GM12878 (cell line): ENCODE data around the gene ROBO1. TPM values are rescaled to one million over a fixed set of nuclear protein-coding genes. Genes with fewer than 3 reads are reported as not detected.

Experiments used
- ATAC-seq: fragments of 200-7000 bp; cut with Tn5 transposase; 3 replicates; pipeline ENCODE4 v1.9.1; 2020; ENCODE audit warnings: mild to moderate bottlenecking, moderate library complexity
- BruUV-seq: library from RNA; stranded (reverse); fragments of 400-500 nt; replicated peaks from 2 replicates; lab custom pipeline; 2021; lab: Mats Ljungman, UMichigan
- CTCF ChIA-PET: fragments of 300-600 bp; sonication (Branson Sonifier 250); formaldehyde crosslinking; extraction: SDS; loops from one replicate; lab custom pipeline; 2021; ENCODE audit warnings: inconsistent platforms; lab: Yijun Ruan, JAX
- POLR2A ChIA-PET: fragments of 350-600 bp; formaldehyde crosslinking; extraction: SDS; loops from one replicate; lab custom pipeline; 2021; ENCODE audit warnings: inconsistent platforms; lab: Charles Lee
- RAD21 ChIA-PET: fragments of 300-600 bp; sonication (Branson Sonifier 250); formaldehyde crosslinking; loops from one replicate; lab custom pipeline; 2023; ENCODE audit warnings: antibody characterized with exemption; ENCODE audit not compliant: unreplicated experiment; lab: Charles Lee
- SMC1A ChIA-PET: fragments of 300-600 bp; sonication (Branson Sonifier 250); formaldehyde crosslinking; loops from one replicate; lab custom pipeline; 2023; ENCODE audit not compliant: unreplicated experiment, uncharacterized antibody; lab: Charles Lee
- DNase-seq: peaks from one replicate; pipeline ENCODE4 v3.0.0-alpha.2; 2011; ENCODE audit warnings: low read depth, low spot score
- FAIRE-seq: peaks from 3 replicates; lab custom pipeline; 2011; peaks lifted over from hg19 to GRCh38; lab: Jason Lieb, UNC
- H2AFZ ChIP-seq: 2 replicates; pipeline ENCODE4 v1.6.0; 2011; ENCODE audit warnings: low read depth, low read length, control low read depth; ENCODE audit not compliant: control insufficient read depth
- H3K27ac ChIP-seq: 2 replicates; pipeline ENCODE4 v1.5.1; 2011; ENCODE audit warnings: control low read depth; ENCODE audit not compliant: control insufficient read depth, insufficient read depth
- H3K27me3 ChIP-seq, 2 experiments: replicated peaks in 1 of 2; 2 replicates each; pipeline versions ENCODE4 v1.6.0 to v1.6.1; 2011; ENCODE audit warnings: low read length in 1 of 2; ENCODE audit not compliant: control insufficient read depth in 2 of 2, insufficient read depth in 2 of 2
- H3K36me3 ChIP-seq, 2 experiments: 2 replicates each; pipeline ENCODE4 v1.5.1; 2011; ENCODE audit warnings: low read length in 1 of 2; ENCODE audit not compliant: control insufficient read depth in 2 of 2, insufficient read depth in 2 of 2
- H3K4me1 ChIP-seq: 2 replicates; pipeline ENCODE4 v1.6.1; 2011; ENCODE audit warnings: mild to moderate bottlenecking, low read length, moderate library complexity, mixed read lengths; ENCODE audit not compliant: control insufficient read depth, insufficient read depth
- H3K4me2 ChIP-seq: 2 replicates; pipeline ENCODE4 v1.6.0; 2011; ENCODE audit warnings: control low read depth; ENCODE audit not compliant: control insufficient read depth, insufficient read depth
- H3K4me3 ChIP-seq: fragments of 200-600 bp; sonication (generic); 2 replicates; pipeline ENCODE4 v1.5.1; 2016
- H3K79me2 ChIP-seq: 2 replicates; pipeline ENCODE4 v1.6.0; 2011; ENCODE audit warnings: low read length; ENCODE audit not compliant: control insufficient read depth, insufficient read depth
- H3K9ac ChIP-seq: 2 replicates; pipeline ENCODE4 v1.8.0; 2011; ENCODE audit warnings: low read length, control low read depth, mixed read lengths; ENCODE audit not compliant: control insufficient read depth, insufficient read depth
- H3K9me3 ChIP-seq: replicated peaks from 3 replicates; pipeline ENCODE4 v1.5.1; 2011; ENCODE audit warnings: mild to moderate bottlenecking, low read length; ENCODE audit not compliant: control insufficient read depth, insufficient read depth
- H4K20me1 ChIP-seq: 2 replicates; pipeline ENCODE4 v1.6.0; 2011; ENCODE audit not compliant: control insufficient read depth, insufficient read depth
- BHLHE40 ChIP-seq, 2 experiments: fragments of 450-650 bp in 1 of 2; IDR thresholded peaks; 2 replicates each; pipeline ENCODE4 v1.6.1; 2011 to 2017; ENCODE audit warnings: low read depth in 2 of 2, borderline replicate concordance in 1 of 2, improper control_type of control experiment in 1 of 2, low read length in 1 of 2, mild to moderate bottlenecking in 1 of 2
- BRCA1 ChIP-seq: IDR thresholded peaks from 2 replicates; pipeline ENCODE4 v1.6.1; 2011; ENCODE audit warnings: low read depth, low read length, improper control_type of control experiment
- CREB1 ChIP-seq: IDR thresholded peaks from 2 replicates; pipeline ENCODE4 v1.6.1; 2012; ENCODE audit warnings: low read depth, mild to moderate bottlenecking, inconsistent platforms
- ETV6 ChIP-seq, 2 experiments: fragments of 450-650 bp in 1 of 2; IDR thresholded peaks in 1 of 2; conservative IDR thresholded peaks in 1 of 2; 2 replicates each; pipeline ENCODE4 v1.6.1; 2014; ENCODE audit warnings: antibody characterized with exemption in 1 of 2, borderline replicate concordance in 1 of 2, low read depth in 1 of 2, mild to moderate bottlenecking in 1 of 2, moderate library complexity in 1 of 2
- NFYA ChIP-seq: IDR thresholded peaks from 2 replicates; pipeline ENCODE4 v1.6.1; 2011; ENCODE audit warnings: low read depth, mild to moderate bottlenecking, low read length, improper control_type of control experiment, borderline replicate concordance
- NR2F1 ChIP-seq: fragments of 450-650 bp; conservative IDR thresholded peaks from 2 replicates; pipeline ENCODE4 v1.6.1; 2017; ENCODE audit warnings: mild to moderate bottlenecking
- POLR2AphosphoS5 ChIP-seq: IDR thresholded peaks from 2 replicates; pipeline ENCODE4 v1.6.1; 2011; ENCODE audit warnings: mild to moderate bottlenecking, low read length, inconsistent platforms
- RELB ChIP-seq: fragments of 450-650 bp; IDR thresholded peaks from 2 replicates; pipeline ENCODE4 v1.6.1; 2017; ENCODE audit warnings: low read depth, mild to moderate bottlenecking, moderate library complexity
- SUPT20H ChIP-seq: IDR thresholded peaks from 2 replicates; pipeline ENCODE4 v1.6.1; 2011; ENCODE audit warnings: low read depth, mild to moderate bottlenecking, low read length, moderate library complexity, borderline replicate concordance; ENCODE audit not compliant: control insufficient read depth
- TCF12 ChIP-seq: IDR thresholded peaks from 2 replicates; pipeline ENCODE4 v1.6.1; 2011; ENCODE audit warnings: low read depth, mild to moderate bottlenecking, low read length
- WGBS: methylation state at CpG from one replicate; pipeline ENCODE4 v1.1.6; 2016; ENCODE audit warnings: low lambda C conversion rate; ENCODE audit not compliant: insufficient replicate concordance, insufficient coverage; ENCODE audit errors: missing lambda C conversion rate; 5-methylcytosine and 5-hydroxymethylcytosine counted together
- in situ Hi-C: fragments of 300-500 bp; cut with MboI; formaldehyde crosslinking; loops from 9 replicates; pipeline ENCODE4 v1.14.3; 2018; ENCODE audit warnings: mixed read lengths
- intact Hi-C: fragments of 100-400 bp; cut with micrococcal nuclease; formaldehyde crosslinking; loops from one replicate; pipeline ENCODE4 v1.14.2; 2022; ENCODE audit not compliant: unreplicated experiment
- polyA plus RNA-seq, 11 experiments: library from polyadenylated mRNA; depleted of rRNA in 4 of 11; unstranded in 6 of 11; stranded (reverse) in 5 of 11; fragments of >200 nt; fragmentation: Nextera tagmentation in 4 of 11; fragmentation: Illumina TruSeq in 1 of 11; extraction: Ambion mirVana in 4 of 11; extraction: Trizol in 1 of 11; gene quantifications; 1 replicate in 1 of 11; 2 replicates in 10 of 11; pipeline versions ENCODE4 v1.2.1 to v1.2.3, GENCODE V29; 2011 to 2016; ENCODE audit warnings: inconsistent platforms in 2 of 11, missing spikeins in 2 of 11, low read depth in 1 of 11
- total RNA-seq, 4 experiments: library from RNA; depleted of rRNA in 3 of 4; stranded (reverse); fragments of >200 nt in 3 of 4; fragmentation: Illumina TruSeq in 1 of 4; extraction: Trizol in 1 of 4; gene quantifications; 2 replicates each; pipeline versions ENCODE4 v1.2.1 to v1.2.3, GENCODE V29; 2013 to 2021
- TF ChIP-seq, protein P1 (sequence below): IDR thresholded peaks from 2 replicates; pipeline ENCODE4 v1.6.1; 2011; ENCODE audit warnings: borderline replicate concordance, low read depth, mild to moderate bottlenecking, moderate library complexity, low read length; ENCODE audit not compliant: insufficient read depth, poor library complexity, severe bottlenecking
- TF ChIP-seq, protein P2 (sequence below): fragments of 450-650 bp; IDR thresholded peaks from 2 replicates; pipeline ENCODE4 v1.6.1; 2017; ENCODE audit warnings: mild to moderate bottlenecking, moderate library complexity
- TF ChIP-seq, protein P3 (sequence below): fragments of 450-650 bp; IDR thresholded peaks from 2 replicates; pipeline ENCODE4 v1.6.1; 2017; ENCODE audit warnings: borderline replicate concordance

The ROBO1 gene
- total and polyA plus RNA-seq, 10 of the 15 experiments (the other 5 are each of a cell fraction or from before 2014, with no cell fraction given) = 0.29 to 46.5 (median 1.2) TPM

DNA sequence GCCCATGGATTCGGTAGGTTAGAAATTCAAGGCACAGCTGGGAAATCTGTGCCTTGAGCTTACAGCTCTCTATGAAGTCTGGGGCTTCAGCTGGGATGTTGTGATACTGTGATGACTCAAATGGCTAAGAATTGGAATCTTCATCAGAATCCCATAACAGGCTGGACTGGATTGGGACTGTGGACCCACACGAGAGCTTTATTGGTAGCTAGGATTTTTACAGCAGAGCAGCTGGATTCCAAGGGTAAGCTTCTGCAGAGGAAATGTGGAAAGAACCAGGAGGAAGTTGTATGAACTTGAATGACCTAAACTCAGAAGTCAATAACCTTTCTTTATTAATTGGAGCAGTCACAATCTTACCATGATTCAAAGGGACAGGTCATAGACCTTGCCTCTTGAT, 1187.1 kb downstream of the ROBO1 start (continued):
- no peak for TF ChIP-seq SUPT20H
- TF ChIP-seq, protein P1, sequence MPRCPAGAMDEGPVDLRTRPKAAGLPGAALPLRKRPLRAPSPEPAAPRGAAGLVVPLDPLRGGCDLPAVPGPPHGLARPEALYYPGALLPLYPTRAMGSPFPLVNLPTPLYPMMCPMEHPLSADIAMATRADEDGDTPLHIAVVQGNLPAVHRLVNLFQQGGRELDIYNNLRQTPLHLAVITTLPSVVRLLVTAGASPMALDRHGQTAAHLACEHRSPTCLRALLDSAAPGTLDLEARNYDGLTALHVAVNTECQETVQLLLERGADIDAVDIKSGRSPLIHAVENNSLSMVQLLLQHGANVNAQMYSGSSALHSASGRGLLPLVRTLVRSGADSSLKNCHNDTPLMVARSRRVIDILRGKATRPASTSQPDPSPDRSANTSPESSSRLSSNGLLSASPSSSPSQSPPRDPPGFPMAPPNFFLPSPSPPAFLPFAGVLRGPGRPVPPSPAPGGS = no peak

- in situ Hi-C loops = no loop called here
- POLR2A ChIA-PET = no interaction called here
- DNase-seq = no peak
- RAD21 ChIA-PET = no interaction called here
- H3K79me2 ChIP-seq = no peaks in the 10 kb centered on the region
- no peak overlapping the region for H3K4me2 ChIP-seq
- no peaks in the 10 kb centered on the region for H3K9me3 ChIP-seq
- ATAC-seq = no peak
- no peaks in the 10 kb centered on the region for H3K36me3 ChIP-seq
- intact Hi-C loops = no loop called here
- no peak overlapping the region for H2AFZ ChIP-seq
- no TSS peak for BruUV-seq
- CTCF ChIA-PET = no interaction called here
- WGBS = 41% methylated on average over 1 of the region's 1 CpG
- no peaks in the 10 kb centered on the region for H3K4me1 ChIP-seq
- H3K27ac ChIP-seq = no peak overlapping the region
- FAIRE-seq = no peak
- SMC1A ChIA-PET = interaction anchor here (1.1 kb wide), 1 partner anchor 21 kb away, joined by 4 read pairs; no protein-coding TSS in a partner anchor
- H3K9ac ChIP-seq = no peak overlapping the region
- no peaks in the 10 kb centered on the region for H4K20me1 ChIP-seq
- no peak overlapping the region for H3K4me3 ChIP-seq
- H3K27me3 ChIP-seq = no peaks in the 10 kb centered on the region
- no peak for TF ChIP-seq ETV6 (conservative IDR thresholded peaks at IDR 0.05 in 1 of 2, IDR thresholded peaks at IDR 0.05 in 1 of 2; ENCODE audit: borderline replicate concordance in 1 of 2, low read depth in 1 of 2)
- TF ChIP-seq BRCA1 = no peak
- TF ChIP-seq NFYA = no peak
- TF ChIP-seq, protein P2, sequence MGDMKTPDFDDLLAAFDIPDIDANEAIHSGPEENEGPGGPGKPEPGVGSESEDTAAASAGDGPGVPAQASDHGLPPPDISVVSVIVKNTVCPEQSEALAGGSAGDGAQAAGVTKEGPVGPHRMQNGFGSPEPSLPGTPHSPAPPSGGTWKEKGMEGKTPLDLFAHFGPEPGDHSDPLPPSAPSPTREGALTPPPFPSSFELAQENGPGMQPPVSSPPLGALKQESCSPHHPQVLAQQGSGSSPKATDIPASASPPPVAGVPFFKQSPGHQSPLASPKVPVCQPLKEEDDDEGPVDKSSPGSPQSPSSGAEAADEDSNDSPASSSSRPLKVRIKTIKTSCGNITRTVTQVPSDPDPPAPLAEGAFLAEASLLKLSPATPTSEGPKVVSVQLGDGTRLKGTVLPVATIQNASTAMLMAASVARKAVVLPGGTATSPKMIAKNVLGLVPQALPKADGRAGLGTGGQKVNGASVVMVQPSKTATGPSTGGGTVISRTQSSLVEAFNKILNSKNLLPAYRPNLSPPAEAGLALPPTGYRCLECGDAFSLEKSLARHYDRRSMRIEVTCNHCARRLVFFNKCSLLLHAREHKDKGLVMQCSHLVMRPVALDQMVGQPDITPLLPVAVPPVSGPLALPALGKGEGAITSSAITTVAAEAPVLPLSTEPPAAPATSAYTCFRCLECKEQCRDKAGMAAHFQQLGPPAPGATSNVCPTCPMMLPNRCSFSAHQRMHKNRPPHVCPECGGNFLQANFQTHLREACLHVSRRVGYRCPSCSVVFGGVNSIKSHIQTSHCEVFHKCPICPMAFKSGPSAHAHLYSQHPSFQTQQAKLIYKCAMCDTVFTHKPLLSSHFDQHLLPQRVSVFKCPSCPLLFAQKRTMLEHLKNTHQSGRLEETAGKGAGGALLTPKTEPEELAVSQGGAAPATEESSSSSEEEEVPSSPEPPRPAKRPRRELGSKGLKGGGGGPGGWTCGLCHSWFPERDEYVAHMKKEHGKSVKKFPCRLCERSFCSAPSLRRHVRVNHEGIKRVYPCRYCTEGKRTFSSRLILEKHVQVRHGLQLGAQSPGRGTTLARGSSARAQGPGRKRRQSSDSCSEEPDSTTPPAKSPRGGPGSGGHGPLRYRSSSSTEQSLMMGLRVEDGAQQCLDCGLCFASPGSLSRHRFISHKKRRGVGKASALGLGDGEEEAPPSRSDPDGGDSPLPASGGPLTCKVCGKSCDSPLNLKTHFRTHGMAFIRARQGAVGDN = no peak
- no peak for TF ChIP-seq POLR2AphosphoS5
- no peak for TF ChIP-seq BHLHE40 (IDR thresholded peaks at IDR 0.05; ENCODE audit: borderline replicate concordance in 1 of 2, low read depth in 2 of 2, low read length in 1 of 2)
- no peak for TF ChIP-seq CREB1
- TF ChIP-seq TCF12 = no peak
- TF ChIP-seq, protein P3, sequence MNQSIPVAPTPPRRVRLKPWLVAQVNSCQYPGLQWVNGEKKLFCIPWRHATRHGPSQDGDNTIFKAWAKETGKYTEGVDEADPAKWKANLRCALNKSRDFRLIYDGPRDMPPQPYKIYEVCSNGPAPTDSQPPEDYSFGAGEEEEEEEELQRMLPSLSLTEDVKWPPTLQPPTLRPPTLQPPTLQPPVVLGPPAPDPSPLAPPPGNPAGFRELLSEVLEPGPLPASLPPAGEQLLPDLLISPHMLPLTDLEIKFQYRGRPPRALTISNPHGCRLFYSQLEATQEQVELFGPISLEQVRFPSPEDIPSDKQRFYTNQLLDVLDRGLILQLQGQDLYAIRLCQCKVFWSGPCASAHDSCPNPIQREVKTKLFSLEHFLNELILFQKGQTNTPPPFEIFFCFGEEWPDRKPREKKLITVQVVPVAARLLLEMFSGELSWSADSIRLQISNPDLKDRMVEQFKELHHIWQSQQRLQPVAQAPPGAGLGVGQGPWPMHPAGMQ = no peak
- TF ChIP-seq NR2F1 = no peak
- TF ChIP-seq RELB = no peak
Observed at GRCh38 chr3:78571486-78571885, 1196.3 kb downstream of the ROBO1 start.
